ENCODE data around the gene XAGE2. TPM values are rescaled to one million over a fixed set of nuclear protein-coding genes. Genes with fewer than 3 reads are reported as not detected.
A peak's percentile ranks its signal among the peaks of the same experiment; 100 is the strongest.

Gene XAGE2
- total and polyA plus RNA-seq, 9 of the 15 experiments (the other 6 are each of a cell fraction or from before 2014, with no cell fraction given) = 0.14 to 0.36 (median 0.21) TPM; not detected in 6

DNA sequence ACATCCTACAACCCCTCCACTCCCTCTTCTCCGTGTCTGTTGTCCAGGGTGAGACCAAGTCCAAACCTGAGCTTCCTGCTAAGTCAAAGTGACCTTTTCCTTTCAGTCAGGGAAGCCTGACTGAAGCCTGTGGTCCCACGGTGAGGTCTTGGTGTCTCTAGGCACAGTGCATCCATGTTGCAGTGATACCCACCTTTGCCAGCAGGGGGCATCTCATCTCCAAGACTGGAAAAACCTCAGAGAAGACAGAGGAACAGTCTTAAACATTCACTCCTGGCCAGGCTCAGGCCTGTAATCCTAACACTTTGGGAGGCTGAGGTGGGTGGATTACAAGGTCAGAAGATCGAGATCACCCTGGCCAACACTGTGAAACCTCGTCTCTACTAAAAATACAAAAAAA, 23.4 kb upstream of the XAGE2 start (continued):
- TF ChIP-seq, protein P1, sequence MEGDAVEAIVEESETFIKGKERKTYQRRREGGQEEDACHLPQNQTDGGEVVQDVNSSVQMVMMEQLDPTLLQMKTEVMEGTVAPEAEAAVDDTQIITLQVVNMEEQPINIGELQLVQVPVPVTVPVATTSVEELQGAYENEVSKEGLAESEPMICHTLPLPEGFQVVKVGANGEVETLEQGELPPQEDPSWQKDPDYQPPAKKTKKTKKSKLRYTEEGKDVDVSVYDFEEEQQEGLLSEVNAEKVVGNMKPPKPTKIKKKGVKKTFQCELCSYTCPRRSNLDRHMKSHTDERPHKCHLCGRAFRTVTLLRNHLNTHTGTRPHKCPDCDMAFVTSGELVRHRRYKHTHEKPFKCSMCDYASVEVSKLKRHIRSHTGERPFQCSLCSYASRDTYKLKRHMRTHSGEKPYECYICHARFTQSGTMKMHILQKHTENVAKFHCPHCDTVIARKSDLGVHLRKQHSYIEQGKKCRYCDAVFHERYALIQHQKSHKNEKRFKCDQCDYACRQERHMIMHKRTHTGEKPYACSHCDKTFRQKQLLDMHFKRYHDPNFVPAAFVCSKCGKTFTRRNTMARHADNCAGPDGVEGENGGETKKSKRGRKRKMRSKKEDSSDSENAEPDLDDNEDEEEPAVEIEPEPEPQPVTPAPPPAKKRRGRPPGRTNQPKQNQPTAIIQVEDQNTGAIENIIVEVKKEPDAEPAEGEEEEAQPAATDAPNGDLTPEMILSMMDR (IDR thresholded peaks at IDR 0.05 in 2 of 3, conservative IDR thresholded peaks at IDR 0.05 in 1 of 3; ENCODE audit: insufficient read depth in 2 of 3, low read depth in 1 of 3, low read length in 3 of 3) = peak; percentile 46 to 59 (median 58)
- TF ChIP-seq, protein P2, sequence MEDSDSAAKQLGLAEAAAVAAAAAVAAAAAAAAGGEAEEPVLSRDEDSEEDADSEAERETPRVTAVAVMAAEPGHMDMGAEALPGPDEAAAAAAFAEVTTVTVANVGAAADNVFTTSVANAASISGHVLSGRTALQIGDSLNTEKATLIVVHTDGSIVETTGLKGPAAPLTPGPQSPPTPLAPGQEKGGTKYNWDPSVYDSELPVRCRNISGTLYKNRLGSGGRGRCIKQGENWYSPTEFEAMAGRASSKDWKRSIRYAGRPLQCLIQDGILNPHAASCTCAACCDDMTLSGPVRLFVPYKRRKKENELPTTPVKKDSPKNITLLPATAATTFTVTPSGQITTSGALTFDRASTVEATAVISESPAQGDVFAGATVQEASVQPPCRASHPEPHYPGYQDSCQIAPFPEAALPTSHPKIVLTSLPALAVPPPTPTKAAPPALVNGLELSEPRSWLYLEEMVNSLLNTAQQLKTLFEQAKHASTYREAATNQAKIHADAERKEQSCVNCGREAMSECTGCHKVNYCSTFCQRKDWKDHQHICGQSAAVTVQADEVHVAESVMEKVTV (CRISPR knock-in tag; IDR thresholded peaks at IDR 0.05) = 0 out of 2 replicates have a peak, but pooled peaks have one; percentile 27
- peak; percentile 49 to 70 for TF ChIP-seq RAD21 (CRISPR knock-in tag; conservative IDR thresholded peaks at IDR 0.05 in 1 of 2, IDR thresholded peaks at IDR 0.05 in 1 of 2)
